Heart left ventricle (tissue), 16 donors: ENCODE data around the gene DEFB123. TPM values are rescaled to one million over a fixed set of nuclear protein-coding genes. Genes with fewer than 3 reads are reported as not detected.
"Not testable (repeated sequence)": the region's sequence is repeated elsewhere in the genome, so short reads cannot be mapped to it uniquely, and the experiment has no call there.

ENCODE experiments used
- ATAC-seq, 4 donors: fragments of 200-7000 bp; cut with Tn5 transposase; one replicate each; pipeline ENCODE4 v1.9.1; 2020 to 2022; ENCODE audit warnings: moderate library complexity in 4 of 4, mild to moderate bottlenecking in 3 of 4, moderate number of reproducible peaks in 1 of 4
- DNase-seq, 5 donors: peaks; one replicate each; pipeline ENCODE4 v3.0.0-alpha.2; 2020
- H3K27ac ChIP-seq, 12 donors: fragments of 200-600 bp; sonication (generic) in 4 of 12; one replicate each; pipeline versions ENCODE4 v1.5.0 to v1.8.0; 2016 to 2022; ENCODE audit warnings: mild to moderate bottlenecking in 2 of 12
- H3K27me3 ChIP-seq, 9 donors: fragments of 200-600 bp; sonication (generic) in 2 of 9; one replicate each; pipeline versions ENCODE4 v1.5.1 to v1.8.0; 2016 to 2022; ENCODE audit warnings: mild to moderate bottlenecking in 3 of 9
- H3K36me3 ChIP-seq, 9 donors: fragments of 200-600 bp; sonication (generic) in 2 of 9; one replicate each; pipeline versions ENCODE4 v1.5.0 to v1.8.0; 2018 to 2022; ENCODE audit warnings: mild to moderate bottlenecking in 2 of 9
- H3K4me1 ChIP-seq, 12 donors: fragments of 200-600 bp; sonication (generic) in 4 of 12; one replicate each; pipeline versions ENCODE4 v1.5.0 to v1.8.0; 2016 to 2022; ENCODE audit warnings: mild to moderate bottlenecking in 3 of 12
- H3K4me3 ChIP-seq, 12 donors: fragments of 200-600 bp; sonication (generic) in 4 of 12; one replicate each; pipeline versions ENCODE4 v1.5.0 to v1.8.0; 2017 to 2022; ENCODE audit warnings: mild to moderate bottlenecking in 9 of 12, moderate library complexity in 4 of 12
- H3K9me3 ChIP-seq, 12 donors: fragments of 200-600 bp; sonication (generic) in 4 of 12; one replicate each; pipeline versions ENCODE4 v1.5.0 to v1.8.0; 2016 to 2022; ENCODE audit warnings: mild to moderate bottlenecking in 1 of 12
- CTCF ChIP-seq, 12 donors: fragments of 200-600 bp; sonication (generic) in 4 of 12; IDR thresholded peaks; one replicate each; pipeline versions ENCODE4 v1.5.0 to v1.8.0; 2018 to 2022; ENCODE audit warnings: antibody characterized with exemption in 12 of 12, mild to moderate bottlenecking in 5 of 12
- POLR2A ChIP-seq, 2 donors: fragments of 450-650 bp; IDR thresholded peaks; one replicate each; pipeline ENCODE4 v1.6.1; 2017; ENCODE audit warnings: antibody characterized with exemption in 2 of 2, mild to moderate bottlenecking in 2 of 2, moderate library complexity in 2 of 2
- WGBS, 4 donors: extraction: QIAGEN DNeasy Blood & Tissue Kit in 2 of 4; methylation state at CpG; one replicate each; pipeline versions ENCODE4 v1.1.5 to v1.1.7; 2013 to 2018; 5-methylcytosine and 5-hydroxymethylcytosine counted together
- intact Hi-C, 10 donors: fragments of 100-400 bp; cut with DNase I; formaldehyde crosslinking; loops; one replicate each; pipeline versions ENCODE4 v1.11.1 to v1.14.2; 2022
- polyA plus RNA-seq, 2 donors: library from polyadenylated mRNA; stranded (reverse); fragments of 200-250 nt; gene quantifications; one replicate each; pipeline ENCODE4 v1.2.3, GENCODE V29; 2013
- total RNA-seq, 9 donors: library from RNA; depleted of rRNA in 2 of 9; stranded (reverse); fragments of >200 nt in 2 of 9; fragmentation: NEBNext Ultra II Directional in 3 of 9; extraction: Animal tissue kit (Norgen Biotek cat#: 25700) in 3 of 9; gene quantifications; one replicate each; pipeline versions ENCODE4 v1.1.0 to v1.2.4, GENCODE V29; 2016 to 2023
- donor health status: ischemic (EF 13 %, LVEDD 7.1; RV severe dilation, severe dysfunction).
- donor health status: healthy with polysubstance abuse.
- donor health status: DM: no; HTN: yes; CAD: no.
- donor health status: DM: no; HTN: no; CAD: no.
- donor health status: ischemic (EF 25% LVEDD 6.9; RV normal size, moderate dysfunction).
- donor health status: ischemic (EF 25% LVEDD 5.7; RV mildly dilated, moderate dysfunction).
- donor health status: healthy.
- donor health status: DM: yes; HTN: yes; CAD: no.
- donor health status: ischemic (EF 35%, LVEDD 5.7; RV mildly dilated, moderate dysfunction).
- donor health status: nonischemic (EF 11% LVEDD 7.7; RV severe dilation, severe dysfunction).
- donor health status: DM: yes; HTN: yes; CAD: no.
- donor health status: PGD.
- donor health status: ischemic (EF 29% LVEDD 5.4; RV normal size, mild dysfunction).
- donor health status: nonischemic (EF 23%, LVEDD 6.1; RV moderate dilation, normal function).

The DEFB123 gene
- total and polyA plus RNA-seq, 11 donors, result not detected

- ATAC-seq, result no peak
- WGBS, 4 donors, result 77 to 83% (median 82%) methylated on average over 7 of the region's 7 CpGs
- no peak for DNase-seq
- intact Hi-C loops, result no loop called here
- Histone ChIP-seq H3K4me3 (no peak overlapping the region), H3K36me3 (no peaks in the 10 kb centered on the region), H3K27ac (no peak overlapping the region), H3K9me3 (no peaks in the 10 kb centered on the region), H3K27me3 (peaks cover 0 to 15% (median 0%) of the 10 kb centered on the region in 9 donors), H3K4me1 (no peaks in the 10 kb centered on the region)
- no peak for TF ChIP-seq CTCF (IDR thresholded peaks at IDR 0.05)
- no peak for TF ChIP-seq POLR2A (IDR thresholded peaks at IDR 0.05)
Observed at GRCh38 chr20:31418307-31418706, 22.1 kb upstream of the DEFB123 start.

GRCh38 chr20:31425797-31426196 lies 14.6 kb upstream of the DEFB123 start:
- H3K4me3 ChIP-seq, result no peak overlapping the region
- H3K4me1 ChIP-seq, result no peaks in the 10 kb centered on the region
- H3K9me3 ChIP-seq, result peaks cover 0 to 14% (median 4%) of the 10 kb centered on the region in 12 donors
- no peaks in the 10 kb centered on the region for H3K36me3 ChIP-seq
- DNase-seq (no peak), ATAC-seq (no peak)
- TF ChIP-seq POLR2A (IDR thresholded peaks at IDR 0.05) (no peak), CTCF (IDR thresholded peaks at IDR 0.05) (no peak)
- intact Hi-C loops, result no loop called here
- peaks cover 0 to 14% (median 0%) of the 10 kb centered on the region in 9 donors for H3K27me3 ChIP-seq
- no peak overlapping the region for H3K27ac ChIP-seq

- H3K4me3 ChIP-seq, intact Hi-C loops, DNase-seq, H3K4me1 ChIP-seq, H3K27ac ChIP-seq, H3K36me3 ChIP-seq, ATAC-seq: not testable (repeated sequence)
- Histone ChIP-seq H3K27me3 (peaks cover 0 to 14% (median 0%) of the 10 kb centered on the region in 9 donors), H3K9me3 (peaks cover 0 to 14% (median 4%) of the 10 kb centered on the region in 12 donors)
- WGBS, 4 donors, result 90 to 95% (median 92%) methylated on average over 16 to 46 of the region's 48 CpGs; no CpG with 5 or more reads in 1 of the 4 donors
Observed at GRCh38 chr20:31426891-31427551, 13.4 kb upstream of the DEFB123 start.

GRCh38 chr20:31427576-31427975 lies 12.9 kb upstream of the DEFB123 start:
- H3K36me3 ChIP-seq, ATAC-seq, H3K4me1 ChIP-seq, H3K27ac ChIP-seq, intact Hi-C loops, H3K4me3 ChIP-seq, DNase-seq: not testable (repeated sequence)
- Histone ChIP-seq H3K9me3 (peaks cover 0 to 14% (median 4%) of the 10 kb centered on the region in 12 donors), H3K27me3 (peaks cover 0 to 12% (median 0%) of the 10 kb centered on the region in 9 donors)
- WGBS, 4 donors, result 90 to 93% (median 92%) methylated on average over 16 to 30 of the region's 31 CpGs

- Histone ChIP-seq H3K27ac (no peak overlapping the region), H3K27me3 (peaks cover 0 to 12% (median 0%) of the 10 kb centered on the region in 9 donors), H3K4me1 (no peaks in the 10 kb centered on the region), H3K36me3 (no peaks in the 10 kb centered on the region), H3K9me3 (peaks cover 0 to 14% (median 4%) of the 10 kb centered on the region in 12 donors), H3K4me3 (no peak overlapping the region)
- no peak for DNase-seq
- WGBS, 4 donors, result 55 to 64% (median 63%) methylated on average over 4 of the region's 4 CpGs
- intact Hi-C loops, result no loop called here
- no peak for ATAC-seq
- TF ChIP-seq CTCF (IDR thresholded peaks at IDR 0.05) (no peak), POLR2A (IDR thresholded peaks at IDR 0.05) (no peak)
Observed at GRCh38 chr20:31430568-31431115, 9.8 kb upstream of the DEFB123 start.
